ENCODE measurements around the gene SERPINB7.

DNA sequence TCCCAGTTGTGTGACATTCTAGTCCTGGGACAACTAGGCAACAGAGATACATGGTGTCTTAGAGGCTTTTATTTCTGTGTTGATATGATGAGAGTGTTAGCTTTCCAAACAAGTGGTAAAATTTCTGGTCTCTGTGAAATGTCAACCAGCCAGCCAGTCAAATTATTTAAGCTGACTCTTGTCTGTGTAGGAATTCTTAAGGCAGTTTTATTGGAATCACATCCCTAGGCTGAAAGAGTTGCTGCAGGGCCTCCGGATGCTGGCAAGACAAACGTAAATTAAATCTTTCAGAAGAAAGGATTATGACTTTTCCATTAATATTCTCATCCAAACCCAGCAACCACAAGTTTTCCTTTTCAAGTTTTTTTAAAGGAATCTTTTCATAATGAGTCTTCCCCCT lies 44.6 kb downstream of the SERPINB7 start:
- TF ChIP-seq, protein P1, sequence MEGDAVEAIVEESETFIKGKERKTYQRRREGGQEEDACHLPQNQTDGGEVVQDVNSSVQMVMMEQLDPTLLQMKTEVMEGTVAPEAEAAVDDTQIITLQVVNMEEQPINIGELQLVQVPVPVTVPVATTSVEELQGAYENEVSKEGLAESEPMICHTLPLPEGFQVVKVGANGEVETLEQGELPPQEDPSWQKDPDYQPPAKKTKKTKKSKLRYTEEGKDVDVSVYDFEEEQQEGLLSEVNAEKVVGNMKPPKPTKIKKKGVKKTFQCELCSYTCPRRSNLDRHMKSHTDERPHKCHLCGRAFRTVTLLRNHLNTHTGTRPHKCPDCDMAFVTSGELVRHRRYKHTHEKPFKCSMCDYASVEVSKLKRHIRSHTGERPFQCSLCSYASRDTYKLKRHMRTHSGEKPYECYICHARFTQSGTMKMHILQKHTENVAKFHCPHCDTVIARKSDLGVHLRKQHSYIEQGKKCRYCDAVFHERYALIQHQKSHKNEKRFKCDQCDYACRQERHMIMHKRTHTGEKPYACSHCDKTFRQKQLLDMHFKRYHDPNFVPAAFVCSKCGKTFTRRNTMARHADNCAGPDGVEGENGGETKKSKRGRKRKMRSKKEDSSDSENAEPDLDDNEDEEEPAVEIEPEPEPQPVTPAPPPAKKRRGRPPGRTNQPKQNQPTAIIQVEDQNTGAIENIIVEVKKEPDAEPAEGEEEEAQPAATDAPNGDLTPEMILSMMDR (IDR thresholded peaks at IDR 0.05): no peak
- no peak for TF ChIP-seq POLR2A (IDR thresholded peaks at IDR 0.05)
